Measurements from ENCODE around the gene THAP10. TPM values are rescaled to one million over a fixed set of nuclear protein-coding genes. Genes with fewer than 3 reads are reported as not detected.
A peak's percentile ranks its signal among the peaks of the same experiment; 100 is the strongest.

The THAP10 gene
- total RNA-seq, 1 experiment from 2014 or later = 6.6 TPM

DNA sequence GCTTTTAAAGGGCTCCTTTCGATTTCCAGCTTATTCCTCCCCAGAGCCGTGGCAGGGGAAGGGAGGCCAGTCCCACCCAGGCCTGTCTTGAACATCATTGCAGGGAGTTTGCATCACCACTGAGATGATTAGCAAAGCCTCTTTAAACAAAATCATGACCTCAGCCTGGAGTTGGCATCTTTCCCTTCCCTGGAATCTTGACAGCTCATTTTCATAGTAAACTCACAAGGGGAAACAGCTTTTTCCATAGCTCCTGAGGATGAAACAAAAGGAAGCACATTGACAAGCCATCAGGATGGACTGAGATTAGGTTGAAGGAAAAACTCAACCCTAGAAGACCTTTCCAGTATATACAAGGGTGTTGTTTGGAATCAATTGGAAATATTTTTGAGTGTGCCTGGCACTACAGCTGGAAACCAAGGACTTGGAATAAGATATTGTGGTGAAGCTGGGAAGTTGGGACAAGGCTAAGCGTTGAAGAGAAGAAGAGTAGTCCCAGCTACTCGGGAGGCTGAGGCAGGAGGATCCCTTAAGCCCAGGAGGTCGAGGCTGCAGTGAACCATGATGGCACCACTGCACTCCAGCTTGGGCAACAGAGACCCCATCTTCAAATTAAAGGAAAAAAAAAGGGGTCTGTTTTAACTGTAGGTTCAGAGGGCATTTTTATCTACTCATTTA is 35.2 kb downstream of the THAP10 start:
- intact Hi-C loops (cut with micrococcal nuclease; ENCODE audit: unreplicated experiment) = no loop called here
- peak overlapping the region; percentile 75 for H3K27ac ChIP-seq (ENCODE audit: low read depth, low read length, poor library complexity, severe bottlenecking)
- no peaks in the 10 kb centered on the region for H3K9me3 ChIP-seq (ENCODE audit: low read depth, low read length, poor library complexity, severe bottlenecking)
- peaks cover 24% of the 10 kb centered on the region for H3K4me1 ChIP-seq (ENCODE audit: insufficient read depth, low read length, poor library complexity, severe bottlenecking)
- ChIA-PET CTCF (interaction anchor here (0.6 kb wide), 1 partner anchor 15 kb away, joined by 21 read pairs; no protein-coding TSS in a partner anchor), POLR2A (ENCODE audit: low non-redundant PET) (interaction anchor here (0.6 to 0.9 kb wide), 2 partner anchors 10 to 13 kb away, joined by 3 to 4 read pairs; no protein-coding TSS in a partner anchor)
- no peaks in the 10 kb centered on the region for H3K27me3 ChIP-seq (replicated peaks; ENCODE audit: insufficient read depth, low read depth, low read length, poor library complexity)
- H3K36me3 ChIP-seq (ENCODE audit: insufficient read depth, low read length, poor library complexity, severe bottlenecking) = no peaks in the 10 kb centered on the region
- no peak for TF ChIP-seq EZH2 (IDR thresholded peaks at IDR 0.05; ENCODE audit: borderline replicate concordance, low read depth, low read length, poor library complexity, severe bottlenecking)
- no peak for TF ChIP-seq CTCF (conservative IDR thresholded peaks at IDR 0.05; ENCODE audit: low read depth, low read length)
- DNase-seq (ENCODE audit: low spot score) = peak; percentile 75
- TSS peak; percentile 43 for BruUV-seq (replicated peaks)
- no peak overlapping the region for H3K4me3 ChIP-seq (ENCODE audit: low read depth, low read length, poor library complexity, severe bottlenecking)

- H3K27me3 ChIP-seq (replicated peaks; ENCODE audit: insufficient read depth, low read depth, low read length, poor library complexity) = no peaks in the 10 kb centered on the region
- no peak for DNase-seq (ENCODE audit: low spot score)
- peak overlapping the region; percentile 75 for H3K27ac ChIP-seq (ENCODE audit: low read depth, low read length, poor library complexity, severe bottlenecking)
- H3K4me1 ChIP-seq (ENCODE audit: insufficient read depth, low read length, poor library complexity, severe bottlenecking) = peaks cover 24% of the 10 kb centered on the region
- ChIA-PET CTCF (interaction anchor here (0.6 kb wide), 1 partner anchor 16 kb away, joined by 21 read pairs; no protein-coding TSS in a partner anchor), POLR2A (ENCODE audit: low non-redundant PET) (interaction anchor here (0.6 to 0.9 kb wide), 2 partner anchors 10 to 13 kb away, joined by 3 to 4 read pairs; no protein-coding TSS in a partner anchor)
- intact Hi-C loops (cut with micrococcal nuclease; ENCODE audit: unreplicated experiment) = no loop called here
- H3K4me3 ChIP-seq (ENCODE audit: low read depth, low read length, poor library complexity, severe bottlenecking) = no peak overlapping the region
- TF ChIP-seq EZH2 (IDR thresholded peaks at IDR 0.05; ENCODE audit: borderline replicate concordance, low read depth, low read length, poor library complexity, severe bottlenecking) = no peak
- TF ChIP-seq CTCF (conservative IDR thresholded peaks at IDR 0.05; ENCODE audit: low read depth, low read length) = no peak
- peaks cover 5% of the 10 kb centered on the region for H3K36me3 ChIP-seq (ENCODE audit: insufficient read depth, low read length, poor library complexity, severe bottlenecking)
- H3K9me3 ChIP-seq (ENCODE audit: low read depth, low read length, poor library complexity, severe bottlenecking) = no peaks in the 10 kb centered on the region
- BruUV-seq (replicated peaks) = no TSS peak
These were observed 35.9 kb downstream of the THAP10 start for GRCh38 chr15:70856177-70856883.

DNA sequence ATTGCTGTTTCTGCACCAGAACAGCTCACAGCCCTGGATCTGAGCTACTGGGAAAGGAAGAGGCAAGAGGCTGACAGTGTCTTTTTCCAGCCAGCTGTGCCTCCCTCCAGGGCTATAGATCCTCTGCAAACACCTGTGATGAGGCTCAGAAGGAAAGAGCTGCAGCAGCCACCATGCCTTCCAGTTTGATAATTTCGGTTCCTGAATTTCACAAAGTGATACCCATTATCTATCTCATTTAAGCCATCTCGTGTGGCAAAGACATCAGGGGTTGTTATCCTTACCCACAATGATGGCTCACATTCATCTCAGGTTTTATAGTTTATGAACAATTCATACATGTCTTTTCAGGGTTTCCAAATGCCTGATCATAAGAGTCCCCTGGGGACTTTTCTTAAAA is 36.5 kb downstream of the THAP10 start:
- BruUV-seq (replicated peaks) = no TSS peak
- intact Hi-C loops (cut with micrococcal nuclease; ENCODE audit: unreplicated experiment) = no loop called here
- POLR2A ChIA-PET (ENCODE audit: low non-redundant PET) = interaction anchor here (0.6 kb wide), 1 partner anchor 753 kb away, joined by 3 read pairs; no protein-coding TSS in a partner anchor
- Histone ChIP-seq H3K27me3 (replicated peaks; ENCODE audit: insufficient read depth, low read depth, low read length, poor library complexity) (no peaks in the 10 kb centered on the region), H3K36me3 (ENCODE audit: insufficient read depth, low read length, poor library complexity, severe bottlenecking) (peaks cover 11% of the 10 kb centered on the region), H3K4me3 (ENCODE audit: low read depth, low read length, poor library complexity, severe bottlenecking) (no peak overlapping the region), H3K9me3 (ENCODE audit: low read depth, low read length, poor library complexity, severe bottlenecking) (no peaks in the 10 kb centered on the region), H3K4me1 (ENCODE audit: insufficient read depth, low read length, poor library complexity, severe bottlenecking) (peaks cover 24% of the 10 kb centered on the region), H3K27ac (ENCODE audit: low read depth, low read length, poor library complexity, severe bottlenecking) (peak overlapping the region; percentile 75)
- CTCF ChIA-PET = no interaction called here
- DNase-seq (ENCODE audit: low spot score) = no peak
- no peak for TF ChIP-seq CTCF (conservative IDR thresholded peaks at IDR 0.05; ENCODE audit: low read depth, low read length)
- no peak for TF ChIP-seq EZH2 (IDR thresholded peaks at IDR 0.05; ENCODE audit: borderline replicate concordance, low read depth, low read length, poor library complexity, severe bottlenecking)

Measured in A673 (cell line).